GM21528 (cell line): ENCODE results near the gene SYNGAP1.
"Not testable (repeated sequence)": the region's sequence is repeated elsewhere in the genome, so short reads cannot be mapped to it uniquely, and the experiment has no call there.

ENCODE experiments used
- ATAC-seq: cut with Tn5 transposase; IDR thresholded peaks from one replicate; pipeline ENCODE4 v1.9.1; 2021; ENCODE audit warnings: mild to moderate bottlenecking, moderate library complexity; ENCODE audit not compliant: unreplicated experiment, low FRiP score

The SYNGAP1 gene

GRCh38 chr6:33459226-33459625, 39.4 kb downstream of the SYNGAP1 start:
- ATAC-seq = no peak

- ATAC-seq = no peak
Measured at GRCh38 chr6:33466075-33466735, 46.3 kb downstream of the SYNGAP1 start.

GRCh38 chr6:33467091-33467490, 47.2 kb downstream of the SYNGAP1 start:
- ATAC-seq = no peak

GRCh38 chr6:33469661-33470060, 49.8 kb downstream of the SYNGAP1 start:
- no peak for ATAC-seq

GRCh38 chr6:33477864-33478263, 58.0 kb downstream of the SYNGAP1 start:
- ATAC-seq = no peak

GRCh38 chr6:33481192-33481591, 61.3 kb downstream of the SYNGAP1 start:
- ATAC-seq = no peak

- not testable (repeated sequence) for ATAC-seq
Measured at GRCh38 chr6:33482620-33483019, 62.8 kb downstream of the SYNGAP1 start.

GRCh38 chr6:33483678-33484077, 63.8 kb downstream of the SYNGAP1 start:
- no peak for ATAC-seq

GRCh38 chr6:33484673-33485262, 64.9 kb downstream of the SYNGAP1 start:
- ATAC-seq = not testable (repeated sequence)

- not testable (repeated sequence) for ATAC-seq
Measured at GRCh38 chr6:33485680-33486079, 65.8 kb downstream of the SYNGAP1 start.

- no peak for ATAC-seq
Measured at GRCh38 chr6:33488339-33488738, 68.5 kb downstream of the SYNGAP1 start.

- ATAC-seq = no peak
Measured at GRCh38 chr6:33490198-33490597, 70.3 kb downstream of the SYNGAP1 start.

GRCh38 chr6:33490621-33491020, 70.8 kb downstream of the SYNGAP1 start:
- no peak for ATAC-seq

- ATAC-seq = no peak
Measured at GRCh38 chr6:33492093-33492492, 72.2 kb downstream of the SYNGAP1 start.

- ATAC-seq = no peak
Measured at GRCh38 chr6:33497157-33497556, 77.3 kb downstream of the SYNGAP1 start.

GRCh38 chr6:33502486-33502885, 82.6 kb downstream of the SYNGAP1 start:
- no peak for ATAC-seq

- ATAC-seq = no peak
Measured at GRCh38 chr6:33504486-33504885, 84.6 kb downstream of the SYNGAP1 start.
